ENCODE data around the gene IFIT3. TPM values are rescaled to one million over a fixed set of nuclear protein-coding genes. Genes with fewer than 3 reads are reported as not detected.

The IFIT3 gene
- total and polyA plus RNA-seq, 2 experiments from 2014 or later = 0.42 to 0.52 TPM

- TF ChIP-seq ETS1 (IDR thresholded peaks at IDR 0.05) (no peak), CREB1 (CRISPR knock-in tag; IDR thresholded peaks at IDR 0.05; ENCODE audit: low read depth) (no peak), STAT1 (IDR thresholded peaks at IDR 0.05; ENCODE audit: unreplicated experiment) (no peak), JUNB (IDR thresholded peaks at IDR 0.05; ENCODE audit: unreplicated experiment) (no peak), NANOG (IDR thresholded peaks at IDR 0.05; ENCODE audit: borderline replicate concordance) (no peak), POLR2AphosphoS5 (IDR thresholded peaks at IDR 0.05; ENCODE audit: low read depth) (no peak), EZH2phosphoT487 (IDR thresholded peaks at IDR 0.05; ENCODE audit: unreplicated experiment) (no peak)
Measured at GRCh38 chr10:89374713-89375141, 46.9 kb downstream of the IFIT3 start (continued).

DNA sequence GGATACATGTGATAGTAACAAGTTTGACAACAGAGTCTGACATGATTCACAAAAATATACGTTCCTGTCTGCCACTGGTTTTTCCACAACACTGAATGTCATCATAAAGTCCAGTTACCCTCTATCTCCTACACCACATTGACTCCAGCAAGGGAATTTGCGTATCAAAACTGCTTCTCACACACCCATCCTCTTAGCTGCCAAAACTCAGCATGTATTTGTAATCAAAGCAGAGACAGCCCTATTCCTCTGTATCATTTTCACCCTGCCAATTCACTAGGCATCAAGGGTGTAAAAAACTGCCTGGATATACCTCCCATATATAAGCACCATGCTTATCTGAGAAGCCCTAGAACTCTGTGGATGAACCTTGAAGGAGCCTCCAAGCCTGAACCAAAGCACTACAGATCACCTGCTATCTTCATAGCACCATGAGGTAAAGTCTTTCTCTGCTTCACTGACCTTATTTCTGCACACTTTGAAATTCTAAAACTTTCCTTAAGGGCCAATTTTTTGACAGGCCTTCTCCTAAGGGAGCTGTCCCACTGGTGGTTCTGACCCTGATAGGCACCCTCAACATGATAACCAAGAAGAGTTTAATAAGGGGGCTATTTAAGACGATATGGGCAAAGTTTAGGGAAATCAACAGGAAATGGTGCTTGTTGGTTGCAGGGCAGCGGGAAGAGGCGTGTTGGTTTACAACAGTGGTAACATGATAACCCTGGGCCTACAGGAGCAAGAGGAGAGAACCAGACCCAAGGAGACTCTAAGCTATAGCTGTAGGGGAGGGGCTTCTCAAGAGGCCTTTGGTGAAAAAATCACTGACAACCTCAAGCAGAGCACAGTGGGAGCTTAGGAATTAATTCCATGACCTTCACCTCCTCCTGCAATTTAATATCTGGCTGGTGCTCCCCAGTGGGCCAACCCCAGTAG is 50.2 kb downstream of the IFIT3 start, which contains the start of gene IFIT1B:
Gene IFIT1B, plus strand, starts transcription at position 352 of the 933 bp plus-strand sequence. Its CDS starts 80 bp downstream, at position 432.
- H3K36me3 Mint-ChIP-seq (ENCODE audit: low read depth) = no peaks in the 10 kb centered on the region
- Histone ChIP-seq H3F3A (replicated peaks; ENCODE audit: low read depth) (no peaks in the 10 kb centered on the region), H3K4me3 (no peak within 1 kb of the TSS), H4K20me1 (replicated peaks; ENCODE audit: insufficient read depth) (no peaks in the 10 kb centered on the region), H3K9me2 (ENCODE audit: insufficient read depth) (no peaks in the 10 kb centered on the region; the same call in 1 of the 2 replicates), H3K79me2 (replicated peaks; ENCODE audit: insufficient read depth) (no peaks in the 10 kb centered on the region), H3K27me3 (ENCODE audit: insufficient read depth) (no peaks in the 10 kb centered on the region), H3K4me1 (ENCODE audit: insufficient read depth) (peaks cover 5% of the 10 kb centered on the region; the same call in 1 of the 2 replicates), H3K27ac (ENCODE audit: low read depth) (no peak within 1 kb of the TSS), H3K4me2 (peak within 1 kb of the TSS; percentile 58; the same call in 1 of the 2 replicates), H3K36me3 (ENCODE audit: insufficient read depth) (no peaks in the 10 kb centered on the region), H2AFZ (peak within 1 kb of the TSS; percentile 60)
- H3K4me1 Mint-ChIP-seq = peaks cover 9% of the 10 kb centered on the region
- no peak within 1 kb of the TSS for H3K27ac Mint-ChIP-seq
- H3K4me3 Mint-ChIP-seq = no peak within 1 kb of the TSS
- DNase-seq (ENCODE audit: low spot score) (peak; percentile 39), ATAC-seq (peak; percentile 80)
- TF ChIP-seq, protein P1, sequence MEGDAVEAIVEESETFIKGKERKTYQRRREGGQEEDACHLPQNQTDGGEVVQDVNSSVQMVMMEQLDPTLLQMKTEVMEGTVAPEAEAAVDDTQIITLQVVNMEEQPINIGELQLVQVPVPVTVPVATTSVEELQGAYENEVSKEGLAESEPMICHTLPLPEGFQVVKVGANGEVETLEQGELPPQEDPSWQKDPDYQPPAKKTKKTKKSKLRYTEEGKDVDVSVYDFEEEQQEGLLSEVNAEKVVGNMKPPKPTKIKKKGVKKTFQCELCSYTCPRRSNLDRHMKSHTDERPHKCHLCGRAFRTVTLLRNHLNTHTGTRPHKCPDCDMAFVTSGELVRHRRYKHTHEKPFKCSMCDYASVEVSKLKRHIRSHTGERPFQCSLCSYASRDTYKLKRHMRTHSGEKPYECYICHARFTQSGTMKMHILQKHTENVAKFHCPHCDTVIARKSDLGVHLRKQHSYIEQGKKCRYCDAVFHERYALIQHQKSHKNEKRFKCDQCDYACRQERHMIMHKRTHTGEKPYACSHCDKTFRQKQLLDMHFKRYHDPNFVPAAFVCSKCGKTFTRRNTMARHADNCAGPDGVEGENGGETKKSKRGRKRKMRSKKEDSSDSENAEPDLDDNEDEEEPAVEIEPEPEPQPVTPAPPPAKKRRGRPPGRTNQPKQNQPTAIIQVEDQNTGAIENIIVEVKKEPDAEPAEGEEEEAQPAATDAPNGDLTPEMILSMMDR (conservative IDR thresholded peaks at IDR 0.05; ENCODE audit: low read depth in 2 of 2) = no peak
- TF ChIP-seq REST (IDR thresholded peaks at IDR 0.05; ENCODE audit: unreplicated experiment) = peak; percentile 21
- no peaks in the 10 kb centered on the region for H3K9me3 Mint-ChIP-seq
- no peaks in the 10 kb centered on the region for H3K27me3 Mint-ChIP-seq (ENCODE audit: insufficient read depth, low read depth, poor library complexity)

Data from GM23338 (cell line).